Natural killer cell (primary cell): ENCODE results near the gene NTRK2. TPM values are rescaled to one million over a fixed set of nuclear protein-coding genes. Genes with fewer than 3 reads are reported as not detected.

Experiments used
- ATAC-seq, 3 donors: fragments of 150-1000 bp in 2 of 3; fragments of 200-7000 bp in 1 of 3; cut with Tn5 transposase; 1 replicate in 1 of 3; 2 replicates in 2 of 3; pipeline ENCODE4 v1.10.0; 2021; ENCODE audit warnings: mild to moderate bottlenecking in 2 of 3, moderate library complexity in 2 of 3
- DNase-seq, 2 donors: peaks; one replicate each; pipeline versions ENCODE4 v3.0.0 to v3.0.0-alpha.2; 2013 to 2021; ENCODE audit warnings: mixed read lengths in 1 of 2
- H3K27ac ChIP-seq: one replicate; pipeline ENCODE4 v1.5.1; 2013; ENCODE audit warnings: mild to moderate bottlenecking, low read length
- H3K27me3 ChIP-seq: one replicate; pipeline ENCODE4 v1.6.1; 2013; ENCODE audit warnings: low read length; ENCODE audit not compliant: control insufficient read depth, insufficient read depth
- H3K36me3 ChIP-seq: one replicate; pipeline ENCODE4 v1.6.1; 2013; ENCODE audit warnings: low read length; ENCODE audit not compliant: control insufficient read depth, insufficient read depth
- H3K4me1 ChIP-seq: one replicate; pipeline ENCODE4 v1.6.1; 2013; ENCODE audit warnings: low read length; ENCODE audit not compliant: control insufficient read depth, insufficient read depth
- H3K4me3 ChIP-seq: one replicate; pipeline ENCODE4 v1.5.1; 2013; ENCODE audit warnings: low read length
- H3K9me3 ChIP-seq: one replicate; pipeline ENCODE4 v1.6.1; 2013; ENCODE audit warnings: low read length; ENCODE audit not compliant: control insufficient read depth, insufficient read depth
- H3K27ac Mint-ChIP-seq, 2 donors: one replicate each; pipeline ENCODE4 v1.8.0; 2022; ENCODE audit warnings: mild to moderate bottlenecking in 2 of 2, mixed read lengths in 2 of 2, moderate library complexity in 1 of 2
- H3K27me3 Mint-ChIP-seq, 2 donors: one replicate each; pipeline ENCODE4 v1.8.0; 2022; ENCODE audit warnings: low read depth in 2 of 2, mixed read lengths in 2 of 2
- H3K36me3 Mint-ChIP-seq: one replicate; pipeline ENCODE4 v1.8.0; 2022; ENCODE audit warnings: mixed read lengths
- H3K4me1 Mint-ChIP-seq, 2 donors: one replicate each; pipeline ENCODE4 v1.8.0; 2022; ENCODE audit warnings: mixed read lengths in 2 of 2
- H3K4me3 Mint-ChIP-seq: one replicate; pipeline ENCODE4 v1.8.0; 2022; ENCODE audit warnings: mild to moderate bottlenecking, moderate library complexity, mixed read lengths
- H3K9me3 Mint-ChIP-seq, 2 donors: one replicate each; pipeline ENCODE4 v1.8.0; 2022; ENCODE audit warnings: mixed read lengths in 2 of 2
- WGBS: methylation state at CpG from one replicate; pipeline ENCODE4 v1.1.7; 2013; ENCODE audit warnings: missing lambda C conversion rate; ENCODE audit not compliant: insufficient coverage; 5-methylcytosine and 5-hydroxymethylcytosine counted together
- intact Hi-C: fragments of 100-400 bp; cut with micrococcal nuclease; formaldehyde crosslinking; loops from one replicate; pipeline ENCODE4 v1.14.2; 2022
- total RNA-seq, 4 donors: library from RNA; stranded (reverse); fragments of 120-200 nt in 1 of 4; gene quantifications; one replicate each; pipeline versions ENCODE4 v1.2.3 to v1.2.4, GENCODE V29; 2013 to 2022
- TF ChIP-seq, protein P1 (sequence below): fragments of 200-600 bp; IDR thresholded peaks from one replicate; pipeline ENCODE4 v1.8.0; 2022; ENCODE audit warnings: antibody characterized with exemption

The NTRK2 gene
- total RNA-seq, 3 donors from 2014 or later (not counting 1 experiment from before 2014, with no cell fraction given): 0.08 TPM; not detected in 2

DNA sequence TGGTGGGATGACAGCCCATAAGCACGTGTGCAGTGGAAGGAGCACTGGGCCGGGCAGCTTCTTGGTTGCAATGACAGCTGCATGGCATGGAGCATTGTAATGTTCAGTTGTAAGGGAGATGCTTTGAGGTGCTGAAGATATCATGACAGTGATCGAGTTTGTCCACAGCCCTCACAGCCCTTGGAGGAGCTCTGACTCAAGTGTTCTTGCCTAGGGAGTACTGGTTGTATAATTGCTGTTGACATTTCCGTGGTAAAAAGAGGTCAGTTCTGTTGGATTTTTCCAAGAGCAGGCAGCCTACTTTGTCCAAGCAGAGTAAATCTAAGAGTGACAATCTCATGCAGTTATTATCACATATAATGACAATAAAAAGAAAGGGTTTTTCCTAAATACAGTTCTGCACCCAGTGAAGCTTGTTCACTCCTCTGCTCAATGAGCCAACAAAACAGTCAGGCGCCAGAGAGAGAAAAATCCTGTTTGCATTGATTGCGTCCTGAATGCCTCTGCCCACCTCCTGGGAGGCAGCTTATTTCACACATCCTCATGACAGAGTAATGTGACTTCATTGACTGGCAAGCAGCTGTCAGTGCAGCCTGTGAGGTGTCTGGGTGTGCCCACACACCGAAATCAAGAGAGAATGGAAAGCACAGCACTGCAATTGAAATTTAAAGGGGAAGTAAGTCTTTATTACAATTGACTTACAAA is 248.0 kb downstream of the NTRK2 start:
- Mint-ChIP-seq H3K36me3 (no peaks in the 10 kb centered on the region), H3K27ac (no peak overlapping the region), H3K9me3 (no peaks in the 10 kb centered on the region), H3K4me1 (no peaks in the 10 kb centered on the region), H3K4me3 (no peak overlapping the region), H3K27me3 (peaks cover 15 to 26% of the 10 kb centered on the region in 2 donors)
- H3K27ac ChIP-seq: no peak overlapping the region
- H3K9me3 ChIP-seq: no peaks in the 10 kb centered on the region
- H3K4me1 ChIP-seq: no peaks in the 10 kb centered on the region
- intact Hi-C loops: no loop called here
- no peaks in the 10 kb centered on the region for H3K27me3 ChIP-seq
- TF ChIP-seq, protein P1, sequence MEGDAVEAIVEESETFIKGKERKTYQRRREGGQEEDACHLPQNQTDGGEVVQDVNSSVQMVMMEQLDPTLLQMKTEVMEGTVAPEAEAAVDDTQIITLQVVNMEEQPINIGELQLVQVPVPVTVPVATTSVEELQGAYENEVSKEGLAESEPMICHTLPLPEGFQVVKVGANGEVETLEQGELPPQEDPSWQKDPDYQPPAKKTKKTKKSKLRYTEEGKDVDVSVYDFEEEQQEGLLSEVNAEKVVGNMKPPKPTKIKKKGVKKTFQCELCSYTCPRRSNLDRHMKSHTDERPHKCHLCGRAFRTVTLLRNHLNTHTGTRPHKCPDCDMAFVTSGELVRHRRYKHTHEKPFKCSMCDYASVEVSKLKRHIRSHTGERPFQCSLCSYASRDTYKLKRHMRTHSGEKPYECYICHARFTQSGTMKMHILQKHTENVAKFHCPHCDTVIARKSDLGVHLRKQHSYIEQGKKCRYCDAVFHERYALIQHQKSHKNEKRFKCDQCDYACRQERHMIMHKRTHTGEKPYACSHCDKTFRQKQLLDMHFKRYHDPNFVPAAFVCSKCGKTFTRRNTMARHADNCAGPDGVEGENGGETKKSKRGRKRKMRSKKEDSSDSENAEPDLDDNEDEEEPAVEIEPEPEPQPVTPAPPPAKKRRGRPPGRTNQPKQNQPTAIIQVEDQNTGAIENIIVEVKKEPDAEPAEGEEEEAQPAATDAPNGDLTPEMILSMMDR: no peak
- WGBS: 73% methylated on average over 7 of the region's 7 CpGs
- no peaks in the 10 kb centered on the region for H3K36me3 ChIP-seq
- ATAC-seq: no peak
- no peak overlapping the region for H3K4me3 ChIP-seq
- DNase-seq: no peak

DNA sequence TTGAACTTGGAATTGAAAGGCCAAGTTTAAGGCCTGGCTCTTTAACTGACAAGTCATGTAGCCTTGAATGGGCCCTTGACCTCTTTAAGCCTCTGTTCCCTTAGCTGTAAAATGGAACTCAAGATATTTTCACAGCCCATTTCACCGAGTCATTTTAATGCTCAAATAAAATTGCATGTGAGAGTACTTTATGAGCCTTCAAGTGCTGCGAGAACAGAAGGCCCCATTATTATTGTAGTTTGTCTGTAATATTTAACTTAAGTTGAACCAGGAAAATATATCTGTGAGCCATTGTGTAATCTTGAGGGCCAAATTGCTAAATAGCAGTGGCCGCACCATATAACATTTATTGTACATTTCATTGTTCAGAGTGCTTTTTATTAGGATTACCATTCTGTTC is 249.9 kb downstream of the NTRK2 start:
- Mint-ChIP-seq H3K9me3 (no peaks in the 10 kb centered on the region), H3K4me1 (no peaks in the 10 kb centered on the region), H3K4me3 (no peak overlapping the region), H3K36me3 (no peaks in the 10 kb centered on the region), H3K27me3 (peaks cover 9 to 17% of the 10 kb centered on the region in 2 donors), H3K27ac (no peak overlapping the region)
- H3K4me3 ChIP-seq: no peak overlapping the region
- WGBS: 98% methylated on average over 2 of the region's 3 CpGs
- TF ChIP-seq, protein P1: no peak
- intact Hi-C loops: no loop called here
- H3K27me3 ChIP-seq: no peaks in the 10 kb centered on the region
- no peaks in the 10 kb centered on the region for H3K9me3 ChIP-seq
- no peaks in the 10 kb centered on the region for H3K4me1 ChIP-seq
- no peaks in the 10 kb centered on the region for H3K36me3 ChIP-seq
- no peak for ATAC-seq
- no peak overlapping the region for H3K27ac ChIP-seq
- DNase-seq: no peak

DNA sequence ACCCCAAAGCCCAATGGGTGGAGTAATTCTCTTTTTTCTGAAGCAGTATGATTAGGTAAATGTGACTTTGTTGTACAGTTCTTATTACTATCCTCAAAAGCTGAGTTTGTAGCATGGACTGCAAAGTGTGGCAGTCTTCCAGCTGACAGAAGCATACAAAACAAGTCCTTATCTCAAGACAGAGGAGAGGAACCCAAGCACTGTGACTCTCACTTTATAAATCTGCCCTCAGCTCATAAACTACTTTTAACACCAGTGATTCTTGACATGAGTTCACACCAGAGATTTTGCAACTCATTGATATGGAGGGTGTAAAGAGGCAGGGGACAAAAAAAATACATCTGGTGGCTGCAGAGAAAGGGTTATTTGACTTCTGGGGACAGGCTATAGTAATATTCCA is 251.6 kb downstream of the NTRK2 start:
- Mint-ChIP-seq H3K27ac (no peak overlapping the region), H3K4me3 (no peak overlapping the region), H3K9me3 (no peaks in the 10 kb centered on the region), H3K27me3 (peaks cover 2 to 24% of the 10 kb centered on the region in 2 donors), H3K36me3 (no peaks in the 10 kb centered on the region), H3K4me1 (no peaks in the 10 kb centered on the region)
- intact Hi-C loops: no loop called here
- Histone ChIP-seq H3K36me3 (no peaks in the 10 kb centered on the region), H3K9me3 (no peaks in the 10 kb centered on the region), H3K4me1 (no peaks in the 10 kb centered on the region), H3K27ac (no peak overlapping the region), H3K27me3 (no peaks in the 10 kb centered on the region), H3K4me3 (no peak overlapping the region)
- TF ChIP-seq, protein P1: no peak
- DNase-seq (no peak), ATAC-seq (no peak)

DNA sequence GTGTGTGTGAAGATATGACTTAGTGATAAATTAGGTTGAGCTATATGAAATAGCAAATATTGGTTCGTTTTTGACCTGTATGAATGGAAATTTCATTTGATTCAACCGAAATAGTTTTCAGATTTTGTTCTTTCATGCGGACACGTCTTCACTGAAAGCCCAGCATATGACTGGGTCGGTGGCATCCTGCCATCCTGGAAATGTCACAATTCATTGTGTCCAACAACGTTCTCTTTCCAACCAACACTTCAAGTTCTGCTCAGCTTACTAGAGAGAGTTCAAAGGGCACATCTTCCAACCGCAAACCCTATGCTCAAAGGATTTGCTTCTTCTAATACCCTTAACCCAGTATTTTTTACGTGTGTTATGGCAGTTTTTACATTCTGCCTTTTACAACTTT is 252.5 kb downstream of the NTRK2 start:
- H3K27me3 ChIP-seq: no peaks in the 10 kb centered on the region
- H3K27ac ChIP-seq: no peak overlapping the region
- H3K27me3 Mint-ChIP-seq: peaks cover 11 to 28% of the 10 kb centered on the region in 2 donors
- no peak for ATAC-seq
- H3K4me3 ChIP-seq: no peak overlapping the region
- intact Hi-C loops: no loop called here
- H3K4me3 Mint-ChIP-seq: no peak overlapping the region
- TF ChIP-seq, protein P1: no peak
- H3K4me1 Mint-ChIP-seq: no peaks in the 10 kb centered on the region
- H3K9me3 ChIP-seq: no peaks in the 10 kb centered on the region
- H3K36me3 ChIP-seq: no peaks in the 10 kb centered on the region
- no peaks in the 10 kb centered on the region for H3K36me3 Mint-ChIP-seq
- WGBS: 89% methylated on average over 8 of the region's 8 CpGs
- DNase-seq: no peak
- no peaks in the 10 kb centered on the region for H3K4me1 ChIP-seq
- no peak overlapping the region for H3K27ac Mint-ChIP-seq
- H3K9me3 Mint-ChIP-seq: no peaks in the 10 kb centered on the region
